Measurements from ENCODE around the gene TIMM23.
"Not testable (repeated sequence)": the region's sequence is repeated elsewhere in the genome, so short reads cannot be mapped to it uniquely, and the experiment has no call there.

DNA sequence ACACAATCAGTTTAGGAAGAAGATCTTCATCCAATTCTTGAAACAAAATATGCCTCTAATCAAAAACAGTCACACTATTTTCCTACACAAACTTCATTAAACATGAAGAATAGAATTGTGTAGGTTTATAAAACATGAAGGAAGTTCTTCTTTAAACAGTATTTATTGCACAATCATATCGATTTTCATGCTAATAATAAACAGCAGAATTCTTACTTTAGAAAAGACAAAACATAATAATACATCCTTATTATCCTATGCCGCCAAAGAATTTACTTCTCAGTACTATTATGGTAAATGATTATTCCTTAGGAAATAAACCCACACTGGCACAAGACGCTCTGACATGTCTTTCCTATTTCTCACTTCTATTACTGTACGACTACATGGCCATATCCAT is 41.0 kb upstream of the TIMM23 start:
- TF ChIP-seq, protein P1, sequence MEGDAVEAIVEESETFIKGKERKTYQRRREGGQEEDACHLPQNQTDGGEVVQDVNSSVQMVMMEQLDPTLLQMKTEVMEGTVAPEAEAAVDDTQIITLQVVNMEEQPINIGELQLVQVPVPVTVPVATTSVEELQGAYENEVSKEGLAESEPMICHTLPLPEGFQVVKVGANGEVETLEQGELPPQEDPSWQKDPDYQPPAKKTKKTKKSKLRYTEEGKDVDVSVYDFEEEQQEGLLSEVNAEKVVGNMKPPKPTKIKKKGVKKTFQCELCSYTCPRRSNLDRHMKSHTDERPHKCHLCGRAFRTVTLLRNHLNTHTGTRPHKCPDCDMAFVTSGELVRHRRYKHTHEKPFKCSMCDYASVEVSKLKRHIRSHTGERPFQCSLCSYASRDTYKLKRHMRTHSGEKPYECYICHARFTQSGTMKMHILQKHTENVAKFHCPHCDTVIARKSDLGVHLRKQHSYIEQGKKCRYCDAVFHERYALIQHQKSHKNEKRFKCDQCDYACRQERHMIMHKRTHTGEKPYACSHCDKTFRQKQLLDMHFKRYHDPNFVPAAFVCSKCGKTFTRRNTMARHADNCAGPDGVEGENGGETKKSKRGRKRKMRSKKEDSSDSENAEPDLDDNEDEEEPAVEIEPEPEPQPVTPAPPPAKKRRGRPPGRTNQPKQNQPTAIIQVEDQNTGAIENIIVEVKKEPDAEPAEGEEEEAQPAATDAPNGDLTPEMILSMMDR (conservative IDR thresholded peaks at IDR 0.05) = not testable (repeated sequence)
- TF ChIP-seq ZFX (IDR thresholded peaks at IDR 0.05) = not testable (repeated sequence)

All from C4-2B (cell line).